Measurements from ENCODE around the gene REEP5. TPM values are rescaled to one million over a fixed set of nuclear protein-coding genes. Genes with fewer than 3 reads are reported as not detected.

The REEP5 gene
- total RNA-seq, 1 experiment from 2014 or later, result 46.2 TPM

GRCh38 chr5:112914584-112914983, 7.4 kb downstream of the REEP5 start:
- no peaks in the 10 kb centered on the region for H3K23me2 ChIP-seq (ENCODE audit: insufficient read length, low read depth, low read length, poor library complexity, severe bottlenecking)
- H3K4me2 ChIP-seq (ENCODE audit: insufficient read depth, insufficient read length, low read length), result no peak overlapping the region
- H3K79me2 ChIP-seq (ENCODE audit: insufficient read depth, low read length), result no peaks in the 10 kb centered on the region
- H3K27ac ChIP-seq (ENCODE audit: insufficient read length, low read depth, low read length), result no peak overlapping the region
- H3K18ac ChIP-seq (ENCODE audit: insufficient read length, low read depth, low read length), result no peak overlapping the region
- no peak for DNase-seq
- H4K5ac ChIP-seq (ENCODE audit: insufficient read length, low read depth, low read length), result no peak overlapping the region
- H3K4me1 ChIP-seq (ENCODE audit: insufficient read depth, low read length), result no peaks in the 10 kb centered on the region
- H3K36me3 Mint-ChIP-seq (ENCODE audit: insufficient read depth in 1 of 3, low read depth in 3 of 3), result peaks cover 8 to 53% (median 48%) of the 10 kb centered on the region in 3 experiments; a peak in 6 of 7 replicates
- H3K4me3 Mint-ChIP-seq, result no peak overlapping the region
- no peak overlapping the region for H2BK15ac ChIP-seq (ENCODE audit: low read depth, low read length)
- TF ChIP-seq CTCF (conservative IDR thresholded peaks at IDR 0.05), result no peak
- no peak overlapping the region for H3K9ac ChIP-seq (ENCODE audit: extremely low read depth, insufficient read length, low read length)
- no peak overlapping the region for H2AK5ac ChIP-seq (ENCODE audit: insufficient read length, low read length)
- H3K4ac ChIP-seq (ENCODE audit: low read depth, low read length), result no peak overlapping the region
- H2AFZ ChIP-seq (ENCODE audit: low read length), result no peak overlapping the region
- no peak overlapping the region for H2BK5ac ChIP-seq (ENCODE audit: insufficient read length, low read length)
- H3K79me1 ChIP-seq (ENCODE audit: insufficient read depth, low read depth, low read length, poor library complexity, severe bottlenecking), result peaks cover 4% of the 10 kb centered on the region
- H3K9me3 ChIP-seq (ENCODE audit: control insufficient read depth, low read depth, low read length), result no peaks in the 10 kb centered on the region
- H3K56ac ChIP-seq (ENCODE audit: insufficient read length, low read depth, low read length), result no peak overlapping the region
- H3K14ac ChIP-seq (ENCODE audit: insufficient read depth, low read length), result no peak overlapping the region
- no peaks in the 10 kb centered on the region for H3K9me3 Mint-ChIP-seq
- H4K8ac ChIP-seq (replicated peaks; ENCODE audit: insufficient read length, low read depth, low read length), result no peak overlapping the region
- H2BK20ac ChIP-seq (ENCODE audit: low read depth, low read length, poor library complexity, severe bottlenecking), result no peak overlapping the region
- H2BK120ac ChIP-seq (ENCODE audit: low read depth, low read length, poor library complexity, severe bottlenecking), result no peak overlapping the region
- no peaks in the 10 kb centered on the region for H4K20me1 ChIP-seq (ENCODE audit: control insufficient read depth, insufficient read depth, insufficient read length)
- H3K27me3 Mint-ChIP-seq (ENCODE audit: low read depth), result no peaks in the 10 kb centered on the region
- no peak overlapping the region for H2BK12ac ChIP-seq (ENCODE audit: insufficient read length, low read depth, low read length)
- 0 out of 7 replicates have a peak overlapping the region, but pooled peaks of 1 of the 3 experiments have one; percentile 59 for H3K27ac Mint-ChIP-seq
- H3K4me1 Mint-ChIP-seq, result no peaks in the 10 kb centered on the region
- H3K23ac ChIP-seq (ENCODE audit: insufficient read length, low read depth, low read length), result no peak overlapping the region
- no peak overlapping the region for H4K91ac ChIP-seq (ENCODE audit: insufficient read length, low read depth, low read length)
- H3T11ph ChIP-seq (ENCODE audit: low read length), result no peak overlapping the region
- H3K27me3 ChIP-seq (ENCODE audit: insufficient read depth, low read length), result no peaks in the 10 kb centered on the region
- no CpG with 5 or more reads among the region's 4 CpGs for WGBS (ENCODE audit: extremely low coverage, insufficient read length, low lambda C conversion rate)
